NCI-H526 treated with DMSO at 0.1 percent for 48 hours (cell line): Measurements from ENCODE around the gene COL13A1.

Experiments
- DNase-seq: peaks from one replicate; lab custom pipeline; 2025; lab: John Stamatoyannopoulos, UW

COL13A1 gene

GRCh38 chr10:69866688-69867461 lies 65.2 kb downstream of the COL13A1 start:
- peak; percentile 62 for DNase-seq

GRCh38 chr10:69867699-69868558 lies 66.2 kb downstream of the COL13A1 start:
- DNase-seq: no peak

- no peak for DNase-seq
Measured at GRCh38 chr10:69868821-69869220, 67.1 kb downstream of the COL13A1 start.

GRCh38 chr10:69869291-69869961 lies 67.7 kb downstream of the COL13A1 start:
- DNase-seq: no peak

GRCh38 chr10:69870591-69870990 lies 68.9 kb downstream of the COL13A1 start:
- DNase-seq: no peak

- no peak for DNase-seq
Measured at GRCh38 chr10:69871074-69871473, 69.4 kb downstream of the COL13A1 start.

- DNase-seq: no peak
Measured at GRCh38 chr10:69872323-69872722, 70.6 kb downstream of the COL13A1 start.

GRCh38 chr10:69873135-69873639 lies 71.5 kb downstream of the COL13A1 start:
- no peak for DNase-seq

- no peak for DNase-seq
Measured at GRCh38 chr10:69874449-69874848, 72.7 kb downstream of the COL13A1 start.

GRCh38 chr10:69875856-69876255 lies 74.2 kb downstream of the COL13A1 start:
- no peak for DNase-seq

GRCh38 chr10:69876286-69876685 lies 74.6 kb downstream of the COL13A1 start:
- DNase-seq: no peak

GRCh38 chr10:69876931-69877330 lies 75.2 kb downstream of the COL13A1 start:
- DNase-seq: no peak

GRCh38 chr10:69878038-69878437 lies 76.3 kb downstream of the COL13A1 start:
- no peak for DNase-seq

- no peak for DNase-seq
Measured at GRCh38 chr10:69878951-69879350, 77.2 kb downstream of the COL13A1 start.

- no peak for DNase-seq
Measured at GRCh38 chr10:69879634-69880257, 78.0 kb downstream of the COL13A1 start.

GRCh38 chr10:69880301-69881081 lies 78.8 kb downstream of the COL13A1 start:
- no peak for DNase-seq

GRCh38 chr10:69881202-69881601 lies 79.5 kb downstream of the COL13A1 start:
- no peak for DNase-seq

GRCh38 chr10:69883310-69884023 lies 81.8 kb downstream of the COL13A1 start:
- DNase-seq: no peak

GRCh38 chr10:69884024-69884367 lies 82.3 kb downstream of the COL13A1 start:
- no peak for DNase-seq

- DNase-seq: no peak
Measured at GRCh38 chr10:69884686-69885085, 83.0 kb downstream of the COL13A1 start.
